SK-N-SH (cell line): ENCODE measurements around the gene CMC2. TPM values are rescaled to one million over a fixed set of nuclear protein-coding genes. Genes with fewer than 3 reads are reported as not detected.

Experiments
- CTCF ChIA-PET: fragments of 300-600, 350-600 bp; formaldehyde crosslinking; extraction: SDS; loops from one replicate; lab custom pipeline; 2021; lab: Yijun Ruan, JAX
- POLR2A ChIA-PET: fragments of 350-600 bp; sonication (Branson Sonifier 250); formaldehyde crosslinking; extraction: SDS; loops from one replicate; lab custom pipeline; 2020; ENCODE audit warnings: antibody characterized with exemption, inconsistent platforms; lab: Yijun Ruan, JAX
- DNase-seq: peaks from one replicate; pipeline ENCODE4 v3.0.0; 2012
- H2AFZ ChIP-seq: fragments of 200-600 bp; sonication (generic); 2 replicates; pipeline ENCODE4 v1.8.1; 2016; ENCODE audit warnings: antibody characterized with exemption, mild to moderate bottlenecking, low read depth
- H3F3A ChIP-seq: fragments of 200-600 bp; sonication (generic); replicated peaks from 2 replicates; pipeline ENCODE3; 2016; ENCODE audit warnings: antibody characterized with exemption, mild to moderate bottlenecking; ENCODE audit not compliant: insufficient read depth
- H3K27ac ChIP-seq, 2 experiments: fragments of 200-500 bp in 1 of 2; fragments of 200-600 bp in 1 of 2; sonication (Bioruptor generic) in 1 of 2; sonication (generic), shearing (Covaris generic) in 1 of 2; 2 replicates each; pipeline versions ENCODE4 v1.5.1 to v1.6.1; 2014 to 2016; ENCODE audit warnings: low read depth in 2 of 2, inconsistent platforms in 1 of 2, low read length in 1 of 2, mild to moderate bottlenecking in 1 of 2, mixed read lengths in 1 of 2
- H3K27me3 ChIP-seq: fragments of 200-600 bp; sonication (generic), shearing (Covaris generic); 2 replicates; pipeline ENCODE4 v1.6.1; 2016; ENCODE audit warnings: mixed run types; ENCODE audit not compliant: insufficient read depth
- H3K36me3 ChIP-seq, 2 experiments: fragments of 200-500 bp in 1 of 2; fragments of 200-600 bp in 1 of 2; sonication (Bioruptor generic) in 1 of 2; sonication (generic) in 1 of 2; replicated peaks in 1 of 2; 2 replicates each; pipeline versions ENCODE3 to v1.5.1; 2014 to 2016; ENCODE audit warnings: low read length in 1 of 2, mild to moderate bottlenecking in 1 of 2; ENCODE audit not compliant: insufficient read depth in 2 of 2, control insufficient read depth in 1 of 2
- H3K4me1 ChIP-seq, 2 experiments: fragments of 200-500 bp in 1 of 2; fragments of 200-600 bp in 1 of 2; sonication (Bioruptor generic) in 1 of 2; sonication (generic), shearing (Covaris generic) in 1 of 2; 2 replicates each; pipeline versions ENCODE4 v1.5.1 to v1.6.1; 2014 to 2016; ENCODE audit warnings: low read depth in 1 of 2, low read length in 1 of 2, mixed run types in 1 of 2; ENCODE audit not compliant: insufficient read depth in 2 of 2, control insufficient read depth in 1 of 2
- H3K4me2 ChIP-seq: fragments of 200-600 bp; sonication (generic), shearing (Covaris generic); 2 replicates; pipeline ENCODE4 v1.6.1; 2017; ENCODE audit warnings: mixed run types
- H3K4me3 ChIP-seq, 2 experiments: fragments of 200-500 bp in 1 of 2; fragments of 200-600 bp in 1 of 2; sonication (Bioruptor generic) in 1 of 2; sonication (generic), shearing (Covaris generic) in 1 of 2; 2 replicates each; pipeline versions ENCODE4 v1.5.1 to v1.8.1; 2014 to 2016; ENCODE audit warnings: low read depth in 2 of 2, inconsistent platforms in 1 of 2, low read length in 1 of 2, mild to moderate bottlenecking in 1 of 2, mixed read lengths in 1 of 2, moderate library complexity in 1 of 2
- H3K79me2 ChIP-seq: fragments of 200-600 bp; sonication (generic); 2 replicates; pipeline ENCODE4 v1.8.1; 2017; ENCODE audit warnings: mild to moderate bottlenecking; ENCODE audit not compliant: insufficient read depth
- H3K9ac ChIP-seq: fragments of 200-600 bp; sonication (generic); 2 replicates; pipeline ENCODE4 v1.6.1; 2017; ENCODE audit warnings: mixed run types
- H3K9me2 ChIP-seq: fragments of 200-600 bp; sonication (generic); 2 replicates; pipeline ENCODE4 v1.6.1; 2017; ENCODE audit warnings: mixed run types
- H3K9me3 ChIP-seq: fragments of 200-600 bp; sonication (generic); 2 replicates; pipeline ENCODE4 v1.6.1; 2017; ENCODE audit warnings: mixed run types, mild to moderate bottlenecking, moderate library complexity
- H4K20me1 ChIP-seq: fragments of 200-600 bp; sonication (generic); 2 replicates; pipeline ENCODE4 v1.6.1; 2017; ENCODE audit warnings: mild to moderate bottlenecking, mixed run types; ENCODE audit not compliant: insufficient read depth
- EP300 ChIP-seq, 2 experiments: IDR thresholded peaks; 2 replicates each; pipeline versions ENCODE4 v1.4.0 to v1.6.1; 2012; ENCODE audit warnings: borderline replicate concordance in 1 of 2, low read depth in 1 of 2, low read length in 1 of 2
- FOXJ3 ChIP-seq: sonication (generic); formaldehyde crosslinking; IDR thresholded peaks from 2 replicates; pipeline ENCODE4 v1.5.1; 2020; ENCODE audit warnings: mild to moderate bottlenecking, missing genetic modification reagents
- FOXM1 ChIP-seq: IDR thresholded peaks from 2 replicates; pipeline ENCODE4 v1.4.0; 2012; ENCODE audit warnings: low read depth, mild to moderate bottlenecking
- JUND ChIP-seq: IDR thresholded peaks from 2 replicates; pipeline ENCODE4 v1.4.0; 2012
- RCOR1 ChIP-seq: fragments of 150-350 bp; IDR thresholded peaks from 2 replicates; pipeline ENCODE4 v1.6.1; 2017; ENCODE audit warnings: antibody characterized with exemption, low read length
- TAF1 ChIP-seq: IDR thresholded peaks from 2 replicates; pipeline ENCODE4 v1.6.1; 2012; ENCODE audit warnings: low read depth, mild to moderate bottlenecking, low read length, moderate library complexity, borderline replicate concordance
- TCF12 ChIP-seq: IDR thresholded peaks from 2 replicates; pipeline ENCODE4 v1.4.0; 2012
- TEAD4 ChIP-seq: IDR thresholded peaks from 2 replicates; pipeline ENCODE4 v1.4.0; 2012; ENCODE audit warnings: mild to moderate bottlenecking, borderline replicate concordance; ENCODE audit not compliant: insufficient read depth
- WGBS: methylation state at CpG from one replicate; pipeline ENCODE4 v1.1.6; 2017; ENCODE audit warnings: low lambda C conversion rate; 5-methylcytosine and 5-hydroxymethylcytosine counted together
- polyA plus RNA-seq, 3 experiments: library from polyadenylated mRNA; depleted of rRNA; stranded (reverse); fragments of >200 nt; gene quantifications; 2 replicates each; pipeline ENCODE4 v1.2.3, GENCODE V29; 2012
- TF ChIP-seq, protein P1 (sequence below): IDR thresholded peaks from 2 replicates; pipeline ENCODE4 v1.4.0; 2012; ENCODE audit warnings: low read depth, borderline replicate concordance

CMC2 gene
- polyA plus RNA-seq, 1 of the 3 experiments (the other 2 are of a cell fraction): 135 TPM

DNA sequence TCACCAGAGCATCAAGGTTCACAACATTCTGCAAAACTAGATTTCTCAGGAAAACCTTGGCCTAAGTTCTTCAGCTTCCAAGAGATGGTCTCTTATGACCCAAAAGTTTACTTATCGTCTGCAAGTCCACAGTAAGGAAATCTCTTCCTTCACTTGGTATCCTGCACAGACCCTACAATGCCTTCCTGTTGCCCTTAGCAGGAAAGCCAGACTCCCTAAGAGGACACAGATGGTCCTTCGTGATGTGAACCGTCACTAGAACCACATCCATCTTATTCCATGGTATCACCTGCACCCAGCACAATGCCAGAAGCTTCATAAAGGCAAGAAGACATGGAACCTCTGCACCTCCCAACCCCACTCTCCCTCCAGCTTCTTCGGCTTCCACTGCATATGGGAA is 34.1 kb downstream of the CMC2 start:
- no peak for TF ChIP-seq TCF12
- no peak for TF ChIP-seq TEAD4
- no peak for TF ChIP-seq EP300 (IDR thresholded peaks at IDR 0.05; ENCODE audit: borderline replicate concordance in 1 of 2, low read depth in 1 of 2, low read length in 1 of 2)
- no peak for TF ChIP-seq TAF1
- TF ChIP-seq, protein P1, sequence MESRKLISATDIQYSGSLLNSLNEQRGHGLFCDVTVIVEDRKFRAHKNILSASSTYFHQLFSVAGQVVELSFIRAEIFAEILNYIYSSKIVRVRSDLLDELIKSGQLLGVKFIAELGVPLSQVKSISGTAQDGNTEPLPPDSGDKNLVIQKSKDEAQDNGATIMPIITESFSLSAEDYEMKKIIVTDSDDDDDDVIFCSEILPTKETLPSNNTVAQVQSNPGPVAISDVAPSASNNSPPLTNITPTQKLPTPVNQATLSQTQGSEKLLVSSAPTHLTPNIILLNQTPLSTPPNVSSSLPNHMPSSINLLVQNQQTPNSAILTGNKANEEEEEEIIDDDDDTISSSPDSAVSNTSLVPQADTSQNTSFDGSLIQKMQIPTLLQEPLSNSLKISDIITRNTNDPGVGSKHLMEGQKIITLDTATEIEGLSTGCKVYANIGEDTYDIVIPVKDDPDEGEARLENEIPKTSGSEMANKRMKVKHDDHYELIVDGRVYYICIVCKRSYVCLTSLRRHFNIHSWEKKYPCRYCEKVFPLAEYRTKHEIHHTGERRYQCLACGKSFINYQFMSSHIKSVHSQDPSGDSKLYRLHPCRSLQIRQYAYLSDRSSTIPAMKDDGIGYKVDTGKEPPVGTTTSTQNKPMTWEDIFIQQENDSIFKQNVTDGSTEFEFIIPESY: no peak
- no peak for TF ChIP-seq JUND
- TF ChIP-seq RCOR1: no peak
- TF ChIP-seq FOXJ3 (CRISPR knock-in tag): no peak
- no peak for DNase-seq
- Histone ChIP-seq H3K4me1 (no peaks in the 10 kb centered on the region; a peak in 1 of 4 replicates), H3K9me2 (no peaks in the 10 kb centered on the region), H3K36me3 (peaks cover 8 to 11% of the 10 kb centered on the region in 2 experiments), H2AFZ (no peak overlapping the region), H3K79me2 (no peaks in the 10 kb centered on the region; the same call in 1 of the 2 replicates), H3K27ac (no peak overlapping the region), H3K9me3 (no peaks in the 10 kb centered on the region), H3K4me2 (no peak overlapping the region), H3F3A (peaks cover 5% of the 10 kb centered on the region), H3K27me3 (no peaks in the 10 kb centered on the region), H3K4me3 (no peak overlapping the region), H4K20me1 (no peaks in the 10 kb centered on the region), H3K9ac (no peak overlapping the region)
- WGBS: 93% methylated on average over 4 of the region's 4 CpGs
- POLR2A ChIA-PET: no interaction called here
- CTCF ChIA-PET: no interaction called here

DNA sequence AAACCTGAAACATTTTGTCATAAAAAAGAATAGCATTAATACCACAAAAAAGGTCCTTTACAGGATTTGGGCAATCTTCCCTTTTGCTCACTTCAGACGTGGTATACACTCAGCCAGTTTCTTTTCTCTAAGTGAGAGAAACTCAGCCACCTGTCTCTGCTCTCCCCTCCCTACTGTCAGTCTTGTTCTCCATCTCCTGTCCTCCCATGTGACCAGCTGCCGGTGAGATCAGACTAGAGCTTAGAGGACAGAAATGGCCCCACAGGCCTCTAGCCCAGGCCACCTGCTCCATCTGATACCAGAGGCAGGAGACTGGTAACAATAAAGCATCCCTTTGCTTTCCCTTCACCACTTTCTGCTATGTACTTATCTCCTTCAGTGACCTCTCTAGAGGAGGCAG is 34.9 kb downstream of the CMC2 start:
- TF ChIP-seq FOXM1 (no peak), JUND (no peak)
- TF ChIP-seq, protein P1: no peak
- TF ChIP-seq, all 33 proteins: peak for 0
- WGBS: 88% methylated on average over 2 of the region's 2 CpGs

More for the DNA sequence above, 34.9 kb downstream of the CMC2 start:
- Histone ChIP-seq H3K79me2 (no peaks in the 10 kb centered on the region; the same call in 1 of the 2 replicates), H3K27ac (no peak overlapping the region), H3F3A (peaks cover 5% of the 10 kb centered on the region), H3K9me2 (no peaks in the 10 kb centered on the region), H3K27me3 (no peaks in the 10 kb centered on the region), H3K4me2 (no peak overlapping the region), H3K4me1 (no peaks in the 10 kb centered on the region; a peak in 1 of 4 replicates), H4K20me1 (no peaks in the 10 kb centered on the region), H3K9ac (no peak overlapping the region), H2AFZ (no peak overlapping the region), H3K36me3 (peaks cover 8% of the 10 kb centered on the region in 2 experiments), H3K4me3 (no peak overlapping the region), H3K9me3 (no peaks in the 10 kb centered on the region)
- ChIA-PET CTCF (no interaction called here), POLR2A (no interaction called here)
- no peak for DNase-seq
